Suprapubic skin (tissue), 4 donors: Measurements from ENCODE around the gene DNAH1.

Source experiments
- POLR2A ChIP-seq, 2 donors: fragments of 450-650 bp; IDR thresholded peaks; one replicate each; pipeline ENCODE4 v1.6.1; 2017; ENCODE audit warnings: antibody characterized with exemption in 2 of 2, mild to moderate bottlenecking in 2 of 2, moderate library complexity in 2 of 2
- POLR2AphosphoS5 ChIP-seq, 3 donors: sonication (generic); formaldehyde crosslinking; IDR thresholded peaks; one replicate each; pipeline ENCODE4 v1.6.1; 2017; ENCODE audit warnings: antibody characterized with exemption in 3 of 3
- TF ChIP-seq, protein P1 (sequence below), 2 donors: fragments of 200-600 bp in 1 of 2; fragments of 450-650 bp in 1 of 2; sonication (generic) in 1 of 2; IDR thresholded peaks; one replicate each; pipeline ENCODE4 v1.5.1; 2016 to 2019; ENCODE audit warnings: antibody characterized with exemption in 2 of 2, mild to moderate bottlenecking in 1 of 2, moderate library complexity in 1 of 2

DNA sequence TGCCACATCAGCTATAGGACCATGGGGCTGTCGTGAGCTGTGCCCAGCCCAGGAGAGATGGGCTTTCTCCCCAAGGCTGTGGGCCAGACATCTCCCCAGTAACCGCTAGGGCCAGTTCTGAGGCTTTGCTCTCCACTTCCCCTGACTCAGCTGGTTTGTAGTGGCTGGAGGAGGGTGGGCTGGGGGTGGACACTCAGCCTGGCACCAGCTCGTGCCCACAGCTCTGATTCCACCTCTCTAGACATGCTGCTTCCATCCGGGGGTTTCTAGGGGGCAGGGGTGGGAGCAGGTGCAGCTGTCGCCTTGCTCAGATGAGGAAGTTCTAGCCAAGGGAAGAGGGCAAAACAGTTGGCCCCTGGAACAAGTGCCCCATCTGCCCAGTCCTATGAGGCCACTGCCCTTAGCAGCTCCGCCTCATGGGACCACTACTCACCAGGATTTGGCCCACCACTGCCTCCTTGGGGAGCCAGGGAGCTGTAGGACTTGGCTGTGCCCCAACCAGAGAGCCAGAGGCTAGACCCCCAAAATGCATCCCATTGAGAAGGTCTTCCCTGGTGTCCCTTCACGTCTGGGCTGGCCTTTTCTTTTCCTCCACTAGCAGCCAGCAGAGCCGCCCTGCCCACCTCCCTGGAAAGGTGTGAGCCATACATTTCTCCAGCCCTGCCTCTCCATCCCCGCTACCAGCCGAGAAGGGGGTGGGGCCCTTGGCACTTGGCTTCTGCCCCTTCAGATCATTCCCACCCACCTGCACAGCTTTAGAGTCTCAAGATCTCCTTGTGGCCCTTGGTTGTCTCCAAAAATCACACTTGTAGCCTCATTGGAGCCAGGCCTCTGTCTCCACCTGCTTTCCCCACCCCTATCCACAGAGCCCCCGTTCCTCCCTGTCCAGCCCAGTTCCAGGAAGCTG lies 18.6 kb upstream of the DNAH1 start:
- TF ChIP-seq, protein P1, sequence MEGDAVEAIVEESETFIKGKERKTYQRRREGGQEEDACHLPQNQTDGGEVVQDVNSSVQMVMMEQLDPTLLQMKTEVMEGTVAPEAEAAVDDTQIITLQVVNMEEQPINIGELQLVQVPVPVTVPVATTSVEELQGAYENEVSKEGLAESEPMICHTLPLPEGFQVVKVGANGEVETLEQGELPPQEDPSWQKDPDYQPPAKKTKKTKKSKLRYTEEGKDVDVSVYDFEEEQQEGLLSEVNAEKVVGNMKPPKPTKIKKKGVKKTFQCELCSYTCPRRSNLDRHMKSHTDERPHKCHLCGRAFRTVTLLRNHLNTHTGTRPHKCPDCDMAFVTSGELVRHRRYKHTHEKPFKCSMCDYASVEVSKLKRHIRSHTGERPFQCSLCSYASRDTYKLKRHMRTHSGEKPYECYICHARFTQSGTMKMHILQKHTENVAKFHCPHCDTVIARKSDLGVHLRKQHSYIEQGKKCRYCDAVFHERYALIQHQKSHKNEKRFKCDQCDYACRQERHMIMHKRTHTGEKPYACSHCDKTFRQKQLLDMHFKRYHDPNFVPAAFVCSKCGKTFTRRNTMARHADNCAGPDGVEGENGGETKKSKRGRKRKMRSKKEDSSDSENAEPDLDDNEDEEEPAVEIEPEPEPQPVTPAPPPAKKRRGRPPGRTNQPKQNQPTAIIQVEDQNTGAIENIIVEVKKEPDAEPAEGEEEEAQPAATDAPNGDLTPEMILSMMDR (IDR thresholded peaks at IDR 0.05): no peak
- no peak for TF ChIP-seq POLR2A (IDR thresholded peaks at IDR 0.05)
- no peak for TF ChIP-seq POLR2AphosphoS5 (IDR thresholded peaks at IDR 0.05)
